ENCODE results near the gene UBE2E2.

Gene UBE2E2

DNA sequence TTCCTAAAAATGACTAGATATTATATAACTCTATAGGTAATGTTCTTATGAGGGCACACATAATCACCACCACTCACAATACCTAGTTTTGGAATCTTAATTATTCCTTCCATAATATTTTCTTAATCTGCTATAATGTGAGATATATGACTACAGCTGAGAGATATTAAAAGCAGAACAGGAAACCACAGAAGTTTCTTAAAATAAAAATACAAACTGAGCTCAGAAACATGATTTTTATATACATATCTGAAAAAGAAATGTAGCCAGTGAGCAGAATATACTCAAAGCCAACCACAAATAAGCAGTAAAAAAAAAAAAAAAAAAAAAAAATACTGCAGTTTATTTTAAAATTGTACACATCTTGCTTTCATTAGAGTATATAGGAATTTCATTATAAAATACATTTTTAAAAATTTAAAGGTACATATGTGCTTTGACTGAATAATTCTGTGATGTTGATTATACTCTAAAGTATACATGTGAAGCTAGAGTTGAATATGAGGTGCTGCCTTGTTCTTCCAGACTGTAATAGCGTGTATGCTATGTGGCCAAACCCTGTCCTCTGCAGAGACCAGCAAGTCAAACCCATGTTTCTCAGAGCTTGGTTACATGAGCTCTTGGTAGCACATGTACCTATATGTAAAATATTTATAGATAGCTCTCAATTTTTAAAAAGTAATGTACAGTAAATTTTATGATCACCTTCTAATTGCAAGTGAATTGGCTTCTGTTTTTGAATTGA is 175.0 kb downstream of the UBE2E2 start:
- Mint-ChIP-seq H3K36me3 (ENCODE audit: low read depth) (no peaks in the 10 kb centered on the region), H3K27me3 (ENCODE audit: low read depth) (no peaks in the 10 kb centered on the region), H3K27ac (no peak overlapping the region), H3K9me3 (no peaks in the 10 kb centered on the region), H3K4me3 (no peak overlapping the region), H3K4me1 (peaks cover 8% of the 10 kb centered on the region)
- TF ChIP-seq, protein P1, sequence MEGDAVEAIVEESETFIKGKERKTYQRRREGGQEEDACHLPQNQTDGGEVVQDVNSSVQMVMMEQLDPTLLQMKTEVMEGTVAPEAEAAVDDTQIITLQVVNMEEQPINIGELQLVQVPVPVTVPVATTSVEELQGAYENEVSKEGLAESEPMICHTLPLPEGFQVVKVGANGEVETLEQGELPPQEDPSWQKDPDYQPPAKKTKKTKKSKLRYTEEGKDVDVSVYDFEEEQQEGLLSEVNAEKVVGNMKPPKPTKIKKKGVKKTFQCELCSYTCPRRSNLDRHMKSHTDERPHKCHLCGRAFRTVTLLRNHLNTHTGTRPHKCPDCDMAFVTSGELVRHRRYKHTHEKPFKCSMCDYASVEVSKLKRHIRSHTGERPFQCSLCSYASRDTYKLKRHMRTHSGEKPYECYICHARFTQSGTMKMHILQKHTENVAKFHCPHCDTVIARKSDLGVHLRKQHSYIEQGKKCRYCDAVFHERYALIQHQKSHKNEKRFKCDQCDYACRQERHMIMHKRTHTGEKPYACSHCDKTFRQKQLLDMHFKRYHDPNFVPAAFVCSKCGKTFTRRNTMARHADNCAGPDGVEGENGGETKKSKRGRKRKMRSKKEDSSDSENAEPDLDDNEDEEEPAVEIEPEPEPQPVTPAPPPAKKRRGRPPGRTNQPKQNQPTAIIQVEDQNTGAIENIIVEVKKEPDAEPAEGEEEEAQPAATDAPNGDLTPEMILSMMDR (IDR thresholded peaks at IDR 0.05; ENCODE audit: unreplicated experiment in 3 of 3): no peak

DNA sequence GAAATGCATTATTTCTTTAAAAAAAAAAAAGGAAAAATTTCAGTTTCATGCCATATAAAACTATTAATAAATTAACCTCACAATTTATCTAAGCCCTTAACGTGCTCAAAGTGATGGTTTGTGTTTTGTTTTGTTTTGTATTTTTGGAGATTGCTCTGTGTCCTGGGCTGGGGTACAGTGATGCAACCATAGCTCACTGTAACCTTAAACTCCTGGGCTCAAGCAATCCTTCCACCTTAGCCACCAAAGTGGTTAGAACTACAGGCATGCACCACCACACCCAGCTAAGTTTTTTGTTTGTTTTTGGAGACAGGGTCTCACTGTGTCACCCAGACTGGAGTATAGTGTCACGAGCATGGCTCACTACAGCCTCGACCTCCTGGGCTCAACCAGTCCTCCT is 180.7 kb downstream of the UBE2E2 start:
- H3K36me3 Mint-ChIP-seq (ENCODE audit: low read depth): no peaks in the 10 kb centered on the region
- H3K4me1 Mint-ChIP-seq: peaks cover 30% of the 10 kb centered on the region
- H3K27ac Mint-ChIP-seq: no peak overlapping the region
- TF ChIP-seq, protein P1 (IDR thresholded peaks at IDR 0.05; ENCODE audit: unreplicated experiment in 3 of 3): no peak
- H3K9me3 Mint-ChIP-seq: no peaks in the 10 kb centered on the region
- no peak overlapping the region for H3K4me3 Mint-ChIP-seq
- no peaks in the 10 kb centered on the region for H3K27me3 Mint-ChIP-seq (ENCODE audit: low read depth)

DNA sequence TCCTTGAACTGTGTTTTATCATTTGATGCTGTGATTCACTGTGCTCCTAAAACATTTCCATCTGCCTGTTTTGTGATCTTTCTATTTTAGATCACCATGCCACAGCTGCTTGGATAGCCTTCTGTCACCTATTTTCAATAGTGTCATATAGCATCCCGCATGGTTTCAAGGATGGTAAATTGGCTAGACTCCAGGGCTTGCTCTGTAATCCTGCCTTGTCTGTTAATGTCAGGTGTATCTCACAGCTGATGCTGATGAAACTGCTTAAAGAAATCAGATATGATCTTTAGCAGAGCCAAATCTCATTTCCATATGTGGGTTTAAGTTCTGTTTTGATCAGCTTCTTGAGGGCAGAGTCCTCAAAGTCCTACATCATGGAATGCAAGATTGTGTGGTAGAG is 182.2 kb downstream of the UBE2E2 start:
- no peaks in the 10 kb centered on the region for H3K27me3 Mint-ChIP-seq (ENCODE audit: low read depth)
- H3K4me1 Mint-ChIP-seq: peaks cover 33% of the 10 kb centered on the region
- H3K4me3 Mint-ChIP-seq: no peak overlapping the region
- H3K9me3 Mint-ChIP-seq: no peaks in the 10 kb centered on the region
- TF ChIP-seq, protein P1 (IDR thresholded peaks at IDR 0.05; ENCODE audit: unreplicated experiment in 3 of 3): no peak
- H3K27ac Mint-ChIP-seq: peak overlapping the region in 1 of 3 experiments; percentile 16
- H3K36me3 Mint-ChIP-seq (ENCODE audit: low read depth): peaks cover 2% of the 10 kb centered on the region

DNA sequence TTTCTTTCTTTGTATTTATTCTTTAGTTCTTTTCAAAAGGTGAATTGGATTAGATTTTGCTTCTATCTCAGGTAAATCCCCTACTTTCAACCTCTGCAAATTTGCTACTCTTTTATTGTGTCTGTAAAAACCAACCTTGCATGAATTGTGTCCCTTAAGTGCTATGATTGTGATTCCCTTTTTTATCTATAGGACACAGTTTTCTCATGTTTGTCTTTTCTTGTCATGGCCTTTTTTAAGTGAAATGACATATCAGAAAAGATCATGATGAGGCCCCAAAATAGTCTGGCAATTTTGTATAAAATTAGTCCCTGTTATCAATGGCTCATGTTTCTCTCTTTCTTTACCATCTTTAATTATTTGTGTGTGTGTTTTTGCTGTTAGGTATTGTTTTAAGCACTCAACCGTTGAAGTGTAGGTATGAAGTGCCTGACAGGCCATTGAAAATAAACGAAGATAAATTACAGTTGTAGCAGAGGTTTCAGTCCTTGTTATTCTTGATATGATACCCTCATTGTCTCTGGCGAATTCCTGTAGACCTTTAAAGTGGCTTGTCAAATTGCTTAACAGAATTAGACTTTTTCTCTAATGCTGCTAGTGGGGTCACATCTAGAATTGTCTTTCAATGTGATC is 184.3 kb downstream of the UBE2E2 start:
- Mint-ChIP-seq H3K4me1 (peaks cover 37% of the 10 kb centered on the region), H3K4me3 (no peak overlapping the region), H3K9me3 (no peaks in the 10 kb centered on the region), H3K27ac (peak overlapping the region in 1 of 3 experiments; percentile 41), H3K36me3 (ENCODE audit: low read depth) (peaks cover 5% of the 10 kb centered on the region), H3K27me3 (ENCODE audit: low read depth) (no peaks in the 10 kb centered on the region)
- TF ChIP-seq, protein P1 (IDR thresholded peaks at IDR 0.05; ENCODE audit: unreplicated experiment in 3 of 3): no peak

DNA sequence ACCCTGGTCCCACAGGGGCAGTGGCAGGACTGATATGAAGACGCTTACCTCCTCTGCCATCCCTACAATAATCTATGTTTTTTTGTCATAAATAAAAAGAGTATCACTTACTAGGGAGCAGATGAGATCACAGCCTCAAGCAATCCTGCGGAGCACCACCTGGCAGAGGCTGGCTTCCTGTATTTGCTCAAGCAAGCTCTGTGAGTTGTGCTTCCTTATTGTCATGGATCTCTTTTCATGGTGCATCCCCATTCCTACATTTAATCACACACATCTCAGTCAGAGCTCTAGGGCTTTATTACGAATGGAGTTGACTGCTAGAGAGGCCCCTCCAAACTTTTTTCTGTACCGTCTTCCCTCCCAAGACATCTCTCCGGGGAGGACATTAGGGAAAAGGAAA is 186.0 kb downstream of the UBE2E2 start:
- peaks cover 31% of the 10 kb centered on the region for H3K4me1 Mint-ChIP-seq
- no peak overlapping the region for H3K27ac Mint-ChIP-seq
- H3K36me3 Mint-ChIP-seq (ENCODE audit: low read depth): peaks cover 5% of the 10 kb centered on the region
- no peaks in the 10 kb centered on the region for H3K27me3 Mint-ChIP-seq (ENCODE audit: low read depth)
- H3K9me3 Mint-ChIP-seq: no peaks in the 10 kb centered on the region
- H3K4me3 Mint-ChIP-seq: no peak overlapping the region
- TF ChIP-seq, protein P1 (IDR thresholded peaks at IDR 0.05; ENCODE audit: unreplicated experiment in 3 of 3): no peak

DNA sequence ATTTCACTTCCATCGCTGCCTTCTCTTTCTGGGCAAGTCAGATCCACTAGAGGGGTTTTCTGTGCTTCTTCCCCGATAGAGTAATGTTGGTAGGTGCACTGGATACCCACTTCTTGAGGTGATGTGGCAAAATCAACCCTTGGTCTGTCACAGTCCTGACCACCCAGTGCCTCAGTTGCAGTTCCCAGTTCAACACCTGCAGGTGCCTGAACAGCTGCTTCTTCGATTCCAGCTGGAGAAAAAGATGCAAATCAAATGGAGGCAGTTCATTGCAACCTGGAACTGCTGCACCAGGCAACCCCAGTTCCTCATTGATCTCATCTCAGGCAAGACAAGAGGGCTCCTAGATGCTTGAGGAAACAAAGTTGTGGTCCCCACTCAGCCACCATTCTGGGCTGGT is 186.6 kb downstream of the UBE2E2 start:
- Mint-ChIP-seq H3K9me3 (no peaks in the 10 kb centered on the region), H3K27ac (no peak overlapping the region), H3K4me1 (peaks cover 31% of the 10 kb centered on the region), H3K27me3 (ENCODE audit: low read depth) (no peaks in the 10 kb centered on the region), H3K4me3 (no peak overlapping the region), H3K36me3 (ENCODE audit: low read depth) (peaks cover 5% of the 10 kb centered on the region)
- TF ChIP-seq, protein P1 (IDR thresholded peaks at IDR 0.05; ENCODE audit: unreplicated experiment in 3 of 3): no peak
